Vagina (tissue), 2 donors: Measurements from ENCODE around the gene ZBTB20.

Experiments used
- POLR2A ChIP-seq, 2 donors: fragments of 450-650 bp; IDR thresholded peaks; one replicate each; pipeline ENCODE4 v1.6.1; 2017; ENCODE audit warnings: antibody characterized with exemption in 2 of 2, mild to moderate bottlenecking in 2 of 2, moderate library complexity in 2 of 2
- POLR2AphosphoS5 ChIP-seq, 2 donors: sonication (generic); formaldehyde crosslinking; IDR thresholded peaks; one replicate each; pipeline ENCODE4 v1.9.0; 2017; ENCODE audit warnings: antibody characterized with exemption in 2 of 2, mild to moderate bottlenecking in 2 of 2, low read depth in 1 of 2; ENCODE audit not compliant: insufficient read depth in 1 of 2
- TF ChIP-seq, protein P1 (sequence below), 3 experiments: fragments of 450-650 bp in 2 of 3; fragments of 200-600 bp in 1 of 3; sonication (generic) in 1 of 3; IDR thresholded peaks; one replicate each; pipeline ENCODE4 v1.5.1; 2017 to 2019; ENCODE audit warnings: antibody characterized with exemption in 3 of 3, mild to moderate bottlenecking in 2 of 3, moderate library complexity in 2 of 3

DNA sequence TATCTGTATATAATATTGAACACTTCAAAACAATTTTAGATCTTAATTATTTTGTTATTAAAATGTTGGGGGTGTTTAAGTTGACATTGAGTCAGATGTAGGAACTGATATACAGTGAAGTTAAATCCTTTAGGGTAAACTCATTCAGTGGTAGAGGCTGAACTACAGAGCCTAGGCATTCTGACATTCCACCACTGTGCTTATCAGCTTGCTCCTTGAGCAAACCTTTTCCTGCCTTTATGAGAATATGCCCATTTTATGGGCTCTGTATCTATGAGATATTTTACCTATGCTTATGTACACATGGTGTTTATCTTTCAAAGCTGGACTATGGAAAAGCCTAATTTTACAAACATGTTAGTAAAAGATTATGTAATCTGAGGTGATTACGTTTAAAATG lies 407.5 kb downstream of the ZBTB20 start:
- TF ChIP-seq, protein P1, sequence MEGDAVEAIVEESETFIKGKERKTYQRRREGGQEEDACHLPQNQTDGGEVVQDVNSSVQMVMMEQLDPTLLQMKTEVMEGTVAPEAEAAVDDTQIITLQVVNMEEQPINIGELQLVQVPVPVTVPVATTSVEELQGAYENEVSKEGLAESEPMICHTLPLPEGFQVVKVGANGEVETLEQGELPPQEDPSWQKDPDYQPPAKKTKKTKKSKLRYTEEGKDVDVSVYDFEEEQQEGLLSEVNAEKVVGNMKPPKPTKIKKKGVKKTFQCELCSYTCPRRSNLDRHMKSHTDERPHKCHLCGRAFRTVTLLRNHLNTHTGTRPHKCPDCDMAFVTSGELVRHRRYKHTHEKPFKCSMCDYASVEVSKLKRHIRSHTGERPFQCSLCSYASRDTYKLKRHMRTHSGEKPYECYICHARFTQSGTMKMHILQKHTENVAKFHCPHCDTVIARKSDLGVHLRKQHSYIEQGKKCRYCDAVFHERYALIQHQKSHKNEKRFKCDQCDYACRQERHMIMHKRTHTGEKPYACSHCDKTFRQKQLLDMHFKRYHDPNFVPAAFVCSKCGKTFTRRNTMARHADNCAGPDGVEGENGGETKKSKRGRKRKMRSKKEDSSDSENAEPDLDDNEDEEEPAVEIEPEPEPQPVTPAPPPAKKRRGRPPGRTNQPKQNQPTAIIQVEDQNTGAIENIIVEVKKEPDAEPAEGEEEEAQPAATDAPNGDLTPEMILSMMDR (IDR thresholded peaks at IDR 0.05), result no peak
- TF ChIP-seq POLR2A (IDR thresholded peaks at IDR 0.05), result no peak
- TF ChIP-seq POLR2AphosphoS5 (IDR thresholded peaks at IDR 0.05; ENCODE audit: insufficient read depth in 1 of 2, low read depth in 1 of 2), result no peak
